Gastrocnemius medialis (tissue), 4 donors: ENCODE data around the gene SDCCAG8.

ENCODE experiments used
- CTCF ChIP-seq, 5 experiments: fragments of 450-650 bp in 3 of 5; fragments of 200-600 bp in 2 of 5; sonication (generic) in 2 of 5; IDR thresholded peaks in 4 of 5; conservative IDR thresholded peaks in 1 of 5; 1 replicate in 4 of 5; 2 replicates in 1 of 5; pipeline ENCODE4 v1.5.1; 2016 to 2019; ENCODE audit warnings: antibody characterized with exemption in 5 of 5, mild to moderate bottlenecking in 3 of 5, moderate library complexity in 3 of 5
- POLR2A ChIP-seq, 2 donors: fragments of 450-650 bp; IDR thresholded peaks; one replicate each; pipeline ENCODE4 v1.6.1; 2017; ENCODE audit warnings: antibody characterized with exemption in 2 of 2, mild to moderate bottlenecking in 2 of 2, moderate library complexity in 2 of 2

- no peak for TF ChIP-seq CTCF (IDR thresholded peaks at IDR 0.05 in 4 of 5, conservative IDR thresholded peaks at IDR 0.05 in 1 of 5)
- no peak for TF ChIP-seq POLR2A (IDR thresholded peaks at IDR 0.05)
Observed at GRCh38 chr1:243465738-243466137, 209.9 kb downstream of the SDCCAG8 start.
